Panc1 (cell line): ENCODE results near the gene ATP11C. TPM values are rescaled to one million over a fixed set of nuclear protein-coding genes. Genes with fewer than 3 reads are reported as not detected.

Experiments used
- ATAC-seq: fragments of 200-7000 bp; cut with Tn5 transposase; 2 replicates; pipeline ENCODE4 v1.9.1; 2020; ENCODE audit warnings: mild to moderate bottlenecking, moderate library complexity
- BruUV-seq: library from RNA; stranded (reverse); fragments of 400-500 nt; replicated peaks from 2 replicates; lab custom pipeline; 2021; lab: Mats Ljungman, UMichigan
- CTCF ChIA-PET: fragments of 300-600 bp; sonication (Branson Sonifier 250); formaldehyde crosslinking; loops from one replicate; lab custom pipeline; 2022; ENCODE audit warnings: antibody characterized with exemption; lab: Charles Lee
- POLR2A ChIA-PET: fragments of 300-600 bp; sonication (Branson Sonifier 250); formaldehyde crosslinking; loops from one replicate; lab custom pipeline; 2022; ENCODE audit warnings: antibody characterized with exemption; lab: Charles Lee
- DNase-seq: peaks from one replicate; pipeline ENCODE4 v3.0.0-alpha.2; 2010; ENCODE audit warnings: low read depth, low spot score
- H3K27ac ChIP-seq: 2 replicates; pipeline ENCODE4 v1.5.1; 2011; ENCODE audit warnings: mild to moderate bottlenecking, low read length, inconsistent platforms
- H3K27me3 ChIP-seq: fragments of 200-500 bp; sonication (Bioruptor generic); 2 replicates; pipeline ENCODE4 v1.6.0; 2014; ENCODE audit warnings: low read length, inconsistent platforms; ENCODE audit not compliant: control insufficient read depth, insufficient read depth
- H3K36me3 ChIP-seq: fragments of 200-500 bp; sonication (Bioruptor generic); 2 replicates; pipeline ENCODE4 v1.5.1; 2014; ENCODE audit warnings: inconsistent platforms, mild to moderate bottlenecking, low read length, moderate library complexity; ENCODE audit not compliant: control insufficient read depth, insufficient read depth
- H3K4me1 ChIP-seq: 2 replicates; pipeline ENCODE4 v1.5.1; 2011; ENCODE audit warnings: inconsistent platforms, mild to moderate bottlenecking, low read length, moderate library complexity; ENCODE audit not compliant: control insufficient read depth, insufficient read depth
- H3K4me3 ChIP-seq, 2 experiments: 2 replicates each; pipeline ENCODE4 v1.5.1; 2011 to 2012; ENCODE audit warnings: low read depth in 2 of 2, low read length in 2 of 2, mild to moderate bottlenecking in 2 of 2, inconsistent platforms in 1 of 2, moderate library complexity in 1 of 2
- H3K9me3 ChIP-seq: fragments of 200-500 bp; sonication (Bioruptor generic); 2 replicates; pipeline ENCODE4 v1.5.1; 2014; ENCODE audit warnings: low read depth, mild to moderate bottlenecking, inconsistent platforms, low read length, moderate library complexity; ENCODE audit not compliant: control insufficient read depth, insufficient read depth
- CTCF ChIP-seq: fragments of 450-650 bp; IDR thresholded peaks from 2 replicates; pipeline ENCODE4 v1.5.1; 2017; ENCODE audit warnings: mild to moderate bottlenecking
- POLR2AphosphoS5 ChIP-seq: IDR thresholded peaks from 2 replicates; pipeline ENCODE4 v1.6.1; 2012; ENCODE audit warnings: mild to moderate bottlenecking, low read depth, low read length, moderate library complexity
- REST ChIP-seq, 2 experiments: IDR thresholded peaks; 2 replicates each; pipeline ENCODE4 v1.6.1; 2011 to 2012; ENCODE audit warnings: low read depth in 2 of 2, control low read depth in 1 of 2, low read length in 1 of 2, mild to moderate bottlenecking in 1 of 2, moderate library complexity in 1 of 2; ENCODE audit not compliant: insufficient read depth in 1 of 2
- SIN3A ChIP-seq: IDR thresholded peaks from 2 replicates; pipeline ENCODE4 v1.6.1; 2012; ENCODE audit warnings: low read depth, mild to moderate bottlenecking, low read length, moderate library complexity, borderline replicate concordance; ENCODE audit not compliant: insufficient read depth
- TCF7L2 ChIP-seq: IDR thresholded peaks from 2 replicates; pipeline ENCODE4 v1.6.1; 2011; ENCODE audit warnings: mild to moderate bottlenecking, low read depth, low read length, inconsistent platforms
- in situ Hi-C: cut with HindIII; loops from 2 replicates; pipeline ENCODE4 v1.10.0; 2016; ENCODE audit warnings: low sequenced_read_pairs, low pct_unique_long_range_greater_than_20kb
- intact Hi-C: fragments of 100-400 bp; cut with micrococcal nuclease; formaldehyde crosslinking; loops from one replicate; pipeline ENCODE4 v1.10.0; 2022; ENCODE audit not compliant: unreplicated experiment
- total RNA-seq: library from RNA; stranded (reverse); gene quantifications from one replicate; pipeline ENCODE4 v1.2.1, GENCODE V29; 2021; ENCODE audit not compliant: unreplicated experiment

Gene ATP11C
- total RNA-seq, 1 experiment from 2014 or later: 61.3 TPM

- ChIA-PET CTCF (no interaction called here), POLR2A (no interaction called here)
- in situ Hi-C loops: no loop called here
- no TSS peak for BruUV-seq
- Histone ChIP-seq H3K36me3 (no peaks in the 10 kb centered on the region; the same call in 1 of the 2 replicates), H3K9me3 (no peaks in the 10 kb centered on the region), H3K4me1 (no peaks in the 10 kb centered on the region), H3K27ac (no peak overlapping the region), H3K27me3 (no peaks in the 10 kb centered on the region), H3K4me3 (no peak overlapping the region)
- ATAC-seq (no peak), DNase-seq (no peak)
- intact Hi-C loops: loop anchor here (10.0 kb wide), 1 partner anchor 983 kb away; no protein-coding TSS in a partner anchor
- TF ChIP-seq SIN3A (no peak), POLR2AphosphoS5 (no peak), TCF7L2 (no peak), REST (IDR thresholded peaks at IDR 0.05; ENCODE audit: insufficient read depth in 1 of 2, low read depth in 2 of 2, low read length in 1 of 2) (no peak), CTCF (no peak)
Observed at GRCh38 chrX:139758250-139758649, 174.6 kb downstream of the ATP11C start.

- no peak for DNase-seq
- no peak for TF ChIP-seq CTCF
- TF ChIP-seq REST (IDR thresholded peaks at IDR 0.05; ENCODE audit: insufficient read depth in 1 of 2, low read depth in 2 of 2, low read length in 1 of 2): no peak
- TF ChIP-seq SIN3A: no peak
- no peak for TF ChIP-seq TCF7L2
- no peak for TF ChIP-seq POLR2AphosphoS5
- Histone ChIP-seq H3K36me3 (no peaks in the 10 kb centered on the region), H3K4me3 (no peak overlapping the region), H3K27me3 (no peaks in the 10 kb centered on the region), H3K4me1 (no peaks in the 10 kb centered on the region), H3K9me3 (no peaks in the 10 kb centered on the region), H3K27ac (no peak overlapping the region)
- ChIA-PET CTCF (no interaction called here), POLR2A (no interaction called here)
- no peak for ATAC-seq
- intact Hi-C loops (loop anchor here (10.0 kb wide), 1 partner anchor 976 kb away; no protein-coding TSS in a partner anchor), in situ Hi-C loops (no loop called here)
- no TSS peak for BruUV-seq
Observed at GRCh38 chrX:139751053-139751452, 181.8 kb downstream of the ATP11C start.
